IPS-18c (cell line): ENCODE results near the gene SCGB2B2.
"Not testable (repeated sequence)": the region's sequence is repeated elsewhere in the genome, so short reads cannot be mapped to it uniquely, and the experiment has no call there.

Experiments
- H3K4me3 ChIP-seq: 2 replicates; pipeline ENCODE4 v1.7.0; 2013; ENCODE audit warnings: low read depth, mild to moderate bottlenecking, low read length, moderate library complexity; ENCODE audit not compliant: insufficient read depth
- H3K9me3 ChIP-seq: one replicate; pipeline ENCODE4 v1.6.1; 2013; ENCODE audit warnings: mild to moderate bottlenecking, low read length, moderate library complexity; ENCODE audit not compliant: control insufficient read depth, insufficient read depth

SCGB2B2 gene, protein sequence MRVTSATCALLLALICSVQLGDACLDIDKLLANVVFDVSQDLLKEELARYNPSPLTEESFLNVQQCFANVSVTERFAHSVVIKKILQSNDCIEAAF

DNA sequence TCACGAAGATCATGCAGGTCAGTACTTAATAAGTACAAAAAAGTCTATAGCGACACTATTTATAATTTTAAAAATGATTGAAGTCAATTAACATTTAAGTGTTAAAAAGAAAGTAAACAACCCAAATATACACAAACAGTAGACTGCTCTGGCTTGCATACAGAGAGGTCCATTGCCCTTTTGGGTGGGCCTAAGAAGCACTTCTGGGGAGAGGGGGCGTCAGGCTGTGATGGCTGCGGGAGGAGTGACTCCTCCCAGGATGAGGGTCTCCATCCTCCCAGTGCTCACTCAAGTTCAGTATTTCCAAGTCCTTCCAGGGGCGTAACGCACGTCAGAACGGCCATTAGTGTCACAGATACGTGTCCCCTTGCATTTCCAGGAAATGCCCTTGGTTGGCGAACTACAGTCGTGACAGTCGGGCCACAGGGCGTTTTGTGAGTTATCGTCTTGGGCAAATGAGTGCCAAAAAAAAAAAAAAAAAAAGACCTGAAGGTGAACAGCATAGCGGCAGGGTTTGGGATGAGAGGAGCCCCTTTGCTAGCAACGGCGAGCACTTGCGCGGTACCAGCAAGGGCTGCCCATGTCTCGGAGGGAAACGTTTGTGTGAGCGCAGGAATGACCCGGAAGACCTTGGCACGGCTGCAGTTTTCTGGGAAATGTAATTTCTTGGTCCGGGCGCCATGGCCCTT is at the start of gene SCGB2B2:
TSS of gene SCGB2B2 (minus strand) at position 463 of the 689 bp plus-strand sequence. CDS start 82,596 bp downstream, outside the sequence.
- Histone ChIP-seq H3K4me3 (peak within 1 kb of the TSS; percentile 87), H3K9me3 (peaks cover 4% of the 10 kb centered on the region)

GRCh38 chr19:34725400-34725799 is 48.4 kb upstream of the SCGB2B2 start:
- Histone ChIP-seq H3K9me3 (peaks cover 2% of the 10 kb centered on the region), H3K4me3 (no peak overlapping the region)

DNA sequence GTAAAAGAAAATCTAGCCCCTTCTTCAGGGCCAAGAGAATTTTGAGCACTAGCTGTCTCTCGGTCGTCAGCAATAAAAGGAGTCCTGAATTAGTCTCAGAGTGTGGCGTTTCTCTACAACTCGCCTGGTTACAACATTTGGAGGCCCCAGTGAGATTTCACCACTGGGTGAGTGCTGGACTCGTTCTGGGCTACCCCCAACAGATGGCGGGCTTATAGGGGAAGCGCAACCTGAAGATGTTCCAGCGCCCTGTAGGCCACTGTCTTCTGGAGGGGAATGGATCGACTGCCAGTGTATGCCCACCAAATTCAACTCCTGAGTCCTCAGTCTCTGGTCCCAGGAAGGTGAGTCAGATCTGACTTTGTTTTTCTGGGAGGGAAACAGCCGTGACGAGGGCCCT is 45.4 kb upstream of the SCGB2B2 start:
- H3K4me3 ChIP-seq = no peak overlapping the region
- H3K9me3 ChIP-seq = peaks cover 2% of the 10 kb centered on the region

- Histone ChIP-seq H3K4me3 (no peak overlapping the region), H3K9me3 (peaks cover 8% of the 10 kb centered on the region)
These were observed 38.4 kb upstream of the SCGB2B2 start for GRCh38 chr19:34715357-34715756.

GRCh38 chr19:34713262-34713637 is 36.3 kb upstream of the SCGB2B2 start:
- Histone ChIP-seq H3K4me3 (no peak overlapping the region), H3K9me3 (peaks cover 8% of the 10 kb centered on the region)

DNA sequence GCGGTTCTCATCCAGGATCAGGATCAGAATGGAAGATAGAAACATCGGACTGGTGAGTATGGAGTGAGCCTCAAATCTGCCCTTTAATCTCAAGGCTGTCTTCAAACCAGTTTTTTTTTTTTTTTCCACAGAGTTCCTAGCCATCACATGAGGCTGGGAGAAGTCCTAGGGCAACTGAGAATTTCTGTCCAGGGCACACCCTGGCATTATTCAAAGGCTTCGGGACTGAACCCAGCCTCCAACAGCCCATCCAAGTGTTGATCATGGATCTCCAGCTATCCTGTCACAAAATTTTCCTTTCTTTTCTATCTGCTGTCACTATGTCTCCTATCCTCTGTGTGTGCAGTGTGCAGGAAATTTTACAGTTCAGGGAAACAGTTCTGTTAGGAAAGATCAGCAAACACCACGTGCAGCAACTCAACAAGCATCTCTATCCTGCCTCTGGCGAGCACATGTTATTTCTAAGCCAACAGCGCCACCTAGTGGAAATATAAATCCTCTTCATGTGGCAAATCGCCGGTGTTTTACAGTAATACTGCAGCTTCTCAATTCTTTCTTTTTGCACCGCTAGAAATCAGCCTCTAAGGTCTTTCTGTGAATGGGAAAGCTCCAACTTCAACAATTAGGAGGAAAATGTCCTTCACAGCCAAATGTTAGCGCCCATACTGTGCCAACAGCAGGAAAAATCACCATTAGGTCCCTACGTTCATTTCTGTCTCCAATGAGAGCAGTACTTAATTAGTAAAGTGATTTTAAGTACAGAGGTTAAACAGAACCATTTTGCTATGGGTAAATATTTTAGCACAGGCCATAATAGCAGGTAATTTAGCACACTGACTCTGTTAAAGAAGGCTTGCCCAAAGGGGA is 35.7 kb upstream of the SCGB2B2 start:
- Histone ChIP-seq H3K4me3 (no peak overlapping the region), H3K9me3 (peaks cover 8% of the 10 kb centered on the region)

- peaks cover 8% of the 10 kb centered on the region for H3K9me3 ChIP-seq
- no peak overlapping the region; the same call in 1 of the 2 replicates for H3K4me3 ChIP-seq
These were observed 34.9 kb upstream of the SCGB2B2 start for GRCh38 chr19:34711890-34712289.

- H3K4me3 ChIP-seq = no peak overlapping the region
- H3K9me3 ChIP-seq = peaks cover 6% of the 10 kb centered on the region
These were observed 30.7 kb upstream of the SCGB2B2 start for GRCh38 chr19:34707661-34708060.

DNA sequence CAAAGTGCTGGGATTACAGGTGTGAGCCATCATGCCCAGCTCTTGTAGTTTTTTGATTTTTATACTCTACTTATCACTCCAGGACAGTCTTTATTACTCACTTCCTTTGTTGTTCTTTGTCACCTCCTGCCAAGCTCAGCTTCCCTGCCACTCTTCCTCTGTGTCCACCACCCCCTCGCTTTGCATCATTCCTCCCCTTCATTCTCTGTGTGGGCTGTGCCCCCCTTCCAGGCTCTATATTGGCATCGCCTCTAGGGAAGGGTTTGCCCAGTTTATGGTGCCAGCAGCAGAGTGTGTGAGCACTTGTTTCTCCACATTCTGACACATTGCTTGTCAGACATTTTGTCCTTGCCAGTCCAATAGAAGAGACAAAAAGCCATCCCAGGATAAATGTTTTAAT is 15.6 kb upstream of the SCGB2B2 start:
- Histone ChIP-seq H3K9me3 (no peaks in the 10 kb centered on the region), H3K4me3 (no peak overlapping the region)

DNA sequence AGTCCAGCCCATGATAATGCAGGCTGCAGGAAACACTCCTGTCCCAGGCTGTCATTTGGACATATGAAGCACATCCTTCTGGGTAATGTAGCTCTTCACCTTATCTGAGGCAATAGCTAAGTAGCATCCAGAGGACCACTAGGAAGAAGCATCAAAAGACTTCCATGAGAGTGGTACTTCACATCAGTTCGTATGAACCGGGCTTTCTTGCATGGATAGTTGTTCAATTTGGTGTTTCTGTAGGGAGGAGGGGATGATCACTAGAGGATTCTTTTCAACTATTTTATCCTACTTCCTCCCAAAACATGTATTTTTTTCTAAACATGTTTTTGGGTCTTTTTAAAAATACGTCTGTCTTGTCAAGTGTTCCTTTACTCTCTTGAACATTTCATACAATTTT is 13.4 kb upstream of the SCGB2B2 start:
- H3K4me3 ChIP-seq = no peak overlapping the region
- no peaks in the 10 kb centered on the region for H3K9me3 ChIP-seq

DNA sequence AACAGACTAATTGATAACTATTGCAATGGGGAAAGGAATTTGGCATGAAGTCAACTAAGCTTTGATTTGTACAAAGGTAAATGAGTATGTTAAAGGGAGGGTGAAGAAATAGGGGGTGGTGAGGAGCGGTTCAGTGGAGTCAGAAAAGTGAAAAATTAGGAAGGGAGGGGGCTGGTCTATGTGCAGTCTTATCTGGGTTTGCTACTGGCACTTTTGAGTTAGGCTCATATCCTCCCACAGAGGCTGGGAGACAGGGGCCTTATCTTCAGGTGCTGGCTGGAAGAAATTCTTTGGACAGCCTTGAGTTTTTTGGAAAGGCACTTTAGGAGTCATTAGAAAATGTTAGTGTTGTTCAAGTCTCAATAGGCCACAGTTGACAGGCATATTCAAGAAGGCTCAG is 11.6 kb upstream of the SCGB2B2 start:
- no peak overlapping the region for H3K4me3 ChIP-seq

GRCh38 chr19:34687348-34687747 is 10.4 kb upstream of the SCGB2B2 start:
- no peaks in the 10 kb centered on the region for H3K9me3 ChIP-seq
- H3K4me3 ChIP-seq = no peak overlapping the region

More for the DNA sequence above, 11.6 kb upstream of the SCGB2B2 start:
- no peaks in the 10 kb centered on the region for H3K9me3 ChIP-seq

GRCh38 chr19:34686455-34686854 is 9.5 kb upstream of the SCGB2B2 start:
- Histone ChIP-seq H3K4me3 (no peak overlapping the region), H3K9me3 (peaks cover 1% of the 10 kb centered on the region)

DNA sequence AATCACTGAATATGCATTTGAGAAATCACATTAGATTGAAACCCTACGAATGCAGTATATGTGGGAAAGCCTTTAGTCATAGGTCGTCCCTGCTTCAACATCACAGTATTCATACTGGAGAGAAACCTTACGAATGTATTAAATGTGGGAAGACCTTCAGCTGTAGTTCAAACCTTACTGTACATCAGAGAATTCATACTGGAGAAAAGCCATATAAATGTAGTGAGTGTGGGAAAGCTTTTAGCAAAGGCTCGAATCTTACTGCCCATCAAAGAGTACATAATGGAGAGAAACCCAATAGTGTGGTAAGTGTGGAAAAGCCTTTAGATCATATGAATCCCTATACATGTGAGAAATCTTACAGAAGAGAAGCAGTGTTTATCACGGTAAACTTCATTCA is 8.3 kb upstream of the SCGB2B2 start:
- not testable (repeated sequence) for H3K9me3 ChIP-seq, H3K4me3 ChIP-seq

DNA sequence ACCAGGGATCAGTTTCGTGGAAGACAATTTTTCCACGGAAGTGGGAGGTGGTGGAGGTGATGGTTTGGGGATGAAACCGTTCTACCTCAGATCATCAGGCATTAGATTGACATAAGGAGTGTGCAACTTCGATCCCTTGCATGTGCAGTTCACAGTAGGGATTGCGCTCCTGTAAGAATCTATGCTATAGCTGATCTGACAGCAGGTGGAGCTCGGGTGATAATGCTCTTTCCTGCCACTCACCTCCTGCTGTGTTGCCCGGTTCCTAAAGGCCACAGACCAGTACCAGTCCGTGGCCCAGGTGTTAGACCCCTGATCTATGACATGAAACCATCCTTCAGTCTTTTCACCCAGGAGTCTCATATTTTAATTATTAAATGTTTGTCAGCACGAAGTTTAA is 4.5 kb upstream of the SCGB2B2 start:
- Histone ChIP-seq H3K9me3 (peaks cover 4% of the 10 kb centered on the region), H3K4me3 (no peak overlapping the region)

DNA sequence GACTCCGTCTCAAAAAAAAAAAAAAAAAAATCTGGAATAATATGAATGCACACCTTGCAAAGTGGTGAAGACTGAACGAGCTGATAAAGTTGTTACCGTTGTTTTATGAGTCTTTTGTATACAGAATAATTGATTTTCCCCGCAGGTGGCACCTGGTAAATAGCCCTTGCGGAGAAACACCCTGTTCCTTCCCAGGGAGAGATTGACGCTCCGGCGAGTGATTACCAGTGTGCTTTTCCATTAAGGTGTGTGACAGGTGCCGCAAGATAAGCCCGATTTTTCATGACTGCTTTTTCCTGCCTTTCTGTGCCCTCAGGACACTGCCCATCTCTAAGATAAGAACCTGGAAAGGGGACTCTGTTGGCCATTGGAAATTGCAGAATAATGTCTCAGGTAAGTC is 1.5 kb upstream of the SCGB2B2 start:
- H3K9me3 ChIP-seq = peaks cover 4% of the 10 kb centered on the region

GRCh38 chr19:34678085-34678412 is 1.1 kb upstream of the SCGB2B2 start:
- H3K9me3 ChIP-seq = peaks cover 4% of the 10 kb centered on the region
- H3K4me3 ChIP-seq = peak overlapping the region; percentile 87

More for the DNA sequence above, 1.5 kb upstream of the SCGB2B2 start:
- peak overlapping the region; percentile 87 for H3K4me3 ChIP-seq

DNA sequence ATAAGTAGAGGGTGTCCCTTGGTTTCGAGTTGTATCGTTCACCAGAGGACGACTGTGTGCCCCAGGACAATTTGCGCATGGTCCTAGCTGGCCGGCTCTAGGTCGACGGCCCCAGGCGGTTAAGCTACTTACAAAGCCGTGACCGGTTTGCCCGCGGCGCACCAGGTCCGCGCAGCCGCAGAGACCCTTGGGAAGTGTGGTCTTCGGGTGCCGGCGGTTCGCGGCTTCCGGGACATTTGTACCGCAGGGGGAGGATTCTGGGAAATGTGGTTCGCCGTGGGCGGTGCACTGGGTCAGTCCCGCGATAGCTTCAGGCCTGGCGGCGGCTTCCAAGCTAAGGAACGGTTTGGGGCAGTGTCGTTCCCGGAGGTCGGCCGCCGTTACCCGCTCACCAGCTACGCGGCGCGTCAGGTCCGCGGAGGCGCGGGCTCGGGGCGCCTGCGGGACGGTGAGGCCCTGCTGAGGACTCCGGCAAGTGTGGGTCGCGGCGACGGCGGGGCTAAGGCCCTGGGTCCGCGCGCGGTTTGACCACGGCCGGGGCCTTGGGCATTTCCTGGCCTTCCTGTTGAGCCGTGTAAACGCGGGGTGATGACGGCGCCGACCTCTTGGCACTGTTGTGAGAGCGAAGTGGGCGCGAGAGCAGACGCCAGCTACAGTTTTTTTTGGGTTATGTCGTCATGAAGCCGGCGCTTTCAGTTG is 576 bp upstream of the SCGB2B2 start, which contains the start of gene ZNF302:
TSS of gene ZNF302 (plus strand) at position 293 of the 699 bp plus-strand sequence. CDS start 1,127 bp downstream, outside the sequence.
- H3K9me3 ChIP-seq = peaks cover 4% of the 10 kb centered on the region

More for the DNA sequence above, 576 bp upstream of the SCGB2B2 start, which contains the start of gene ZNF302:
- peak within 1 kb of the TSS; percentile 87 for H3K4me3 ChIP-seq
